HG03342 (cell line): ENCODE data around the gene ANKRD61.
"Not testable (repeated sequence)": the region's sequence is repeated elsewhere in the genome, so short reads cannot be mapped to it uniquely, and the experiment has no call there.

ENCODE experiments used
- ATAC-seq: cut with Tn5 transposase; IDR thresholded peaks from one replicate; pipeline ENCODE4 v1.9.1; 2021; ENCODE audit warnings: mild to moderate bottlenecking, moderate library complexity; ENCODE audit not compliant: unreplicated experiment

ANKRD61 gene

DNA sequence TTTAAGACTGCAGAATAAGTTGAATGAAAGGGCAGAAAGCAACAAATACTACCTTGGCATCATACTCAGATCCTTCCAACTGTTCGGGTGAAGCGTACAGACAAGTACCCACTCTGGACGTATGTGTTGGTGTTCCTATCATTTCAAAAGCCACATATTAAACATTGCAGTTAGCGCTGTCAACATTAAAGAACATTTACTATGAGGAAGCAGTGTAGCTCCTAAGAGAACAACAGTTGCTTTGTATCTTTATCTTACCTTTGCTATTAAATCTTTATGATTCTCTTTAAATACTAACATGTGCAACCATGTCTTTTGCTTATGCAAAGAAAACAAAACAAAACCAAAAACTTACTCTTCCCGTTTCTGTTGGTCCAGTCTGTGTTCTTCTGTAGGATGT is 2.6 kb upstream of the ANKRD61 start:
- no peak for ATAC-seq

DNA sequence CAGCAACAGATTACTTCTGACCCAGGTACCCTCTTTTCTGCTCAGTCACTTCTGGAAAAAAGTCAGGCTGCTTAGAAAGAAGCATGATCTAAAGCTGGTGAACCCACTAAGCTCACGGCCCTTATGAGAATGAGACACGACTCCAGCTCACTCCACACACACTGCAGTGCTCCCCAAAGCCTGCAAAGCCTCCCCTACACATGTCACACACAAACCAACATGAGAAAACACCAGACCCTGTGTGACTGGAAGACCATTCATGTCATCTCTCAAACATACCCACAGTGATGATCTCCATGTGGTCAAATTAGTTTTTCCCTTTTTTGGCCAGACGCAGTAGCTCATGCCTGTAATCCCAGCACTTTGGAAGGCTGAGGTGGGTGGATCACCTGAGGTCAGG is 391 bp downstream of the ANKRD61 start:
- no peak for ATAC-seq

DNA sequence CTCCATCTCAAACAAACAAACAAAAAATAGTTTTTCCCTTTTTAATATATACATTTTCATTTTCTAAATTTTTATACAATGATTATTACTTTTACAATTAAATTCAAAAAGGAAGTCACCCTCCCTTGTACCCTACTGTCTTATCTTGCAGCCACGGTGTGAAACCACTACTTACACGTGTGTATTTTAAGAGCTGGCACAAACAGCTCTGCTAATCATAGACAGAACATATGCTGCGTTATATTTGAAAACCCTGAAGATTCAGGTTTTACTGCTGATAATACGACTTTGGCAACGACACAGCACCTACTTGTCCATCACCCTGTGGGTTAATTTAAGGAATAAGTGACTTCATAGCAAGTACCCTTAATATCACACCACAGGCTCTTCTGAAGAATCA is 991 bp downstream of the ANKRD61 start:
- no peak for ATAC-seq

DNA sequence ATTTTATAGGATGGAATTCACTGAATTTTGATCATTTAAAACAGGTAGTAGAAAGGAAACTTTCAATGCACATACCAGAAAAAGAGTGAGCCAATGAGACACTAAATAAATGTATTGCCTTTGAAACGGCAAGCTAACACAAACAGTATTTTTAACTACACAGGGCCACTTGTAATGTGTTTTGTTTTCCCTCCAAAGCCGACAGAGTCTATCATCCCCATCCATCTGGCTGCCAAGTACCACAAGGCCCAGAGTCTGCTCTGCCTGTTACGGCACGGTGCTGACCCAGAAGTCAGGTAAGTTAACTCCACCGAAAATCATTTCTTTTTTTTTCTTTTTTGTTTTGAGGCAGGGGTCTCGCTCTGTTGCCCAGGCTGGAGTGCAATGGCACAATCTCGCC is 1.5 kb downstream of the ANKRD61 start:
- ATAC-seq, result no peak

DNA sequence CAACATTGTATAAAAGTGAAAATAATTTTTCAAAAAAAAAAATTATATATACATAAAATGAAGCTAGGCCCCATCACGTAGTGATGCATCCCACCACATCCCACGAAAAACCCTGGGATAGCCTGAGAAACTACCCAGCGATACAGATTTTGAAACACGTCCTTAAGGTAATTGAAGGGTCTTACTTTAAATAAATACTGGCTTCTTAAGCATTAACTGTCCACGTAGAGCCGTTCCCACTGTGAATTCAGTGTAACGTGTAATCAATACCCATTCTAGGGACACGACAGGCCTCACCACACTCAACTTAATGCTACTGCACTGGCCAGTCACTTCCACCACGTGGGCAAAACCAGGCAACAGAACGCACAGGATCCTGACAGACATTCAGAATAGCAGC is 4.0 kb downstream of the ANKRD61 start:
- ATAC-seq, result no peak

DNA sequence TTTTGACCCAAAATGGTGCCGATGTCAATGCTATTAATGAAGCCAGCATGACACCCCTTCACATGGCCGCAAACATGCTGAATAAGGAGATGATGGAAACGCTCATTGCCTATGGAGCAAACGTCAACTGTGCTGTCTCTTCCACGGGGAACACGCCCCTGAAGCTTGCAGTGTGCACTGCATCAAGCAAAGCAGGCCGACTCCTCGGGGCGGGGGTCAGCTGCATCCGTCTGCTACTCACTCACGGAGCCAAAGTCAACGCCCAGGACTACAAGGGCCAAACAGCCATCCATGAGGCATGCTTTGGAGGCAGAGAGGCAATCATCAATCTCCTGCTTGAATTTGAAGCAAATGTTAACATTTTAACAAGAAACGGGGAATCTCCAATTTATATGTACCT is 4.5 kb downstream of the ANKRD61 start:
- ATAC-seq, result no peak

DNA sequence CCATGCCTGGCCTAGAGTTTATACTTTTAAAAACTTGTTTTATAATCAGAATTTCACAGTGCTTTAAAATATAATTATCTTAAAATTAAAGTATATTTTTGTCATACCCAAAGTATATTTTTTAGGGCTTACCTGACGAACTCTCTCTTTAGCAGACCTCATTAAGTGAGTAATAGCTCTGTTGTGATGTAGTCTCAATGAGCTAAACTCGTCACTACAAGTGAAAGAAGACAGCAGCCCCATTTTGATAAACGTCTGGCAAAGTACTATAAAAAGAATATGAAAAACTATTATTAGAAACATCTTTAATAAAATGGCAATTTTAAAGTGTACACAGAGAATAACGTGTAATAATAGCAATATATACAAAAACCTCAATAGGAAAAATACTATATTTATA is 18.6 kb downstream of the ANKRD61 start:
- no peak for ATAC-seq

DNA sequence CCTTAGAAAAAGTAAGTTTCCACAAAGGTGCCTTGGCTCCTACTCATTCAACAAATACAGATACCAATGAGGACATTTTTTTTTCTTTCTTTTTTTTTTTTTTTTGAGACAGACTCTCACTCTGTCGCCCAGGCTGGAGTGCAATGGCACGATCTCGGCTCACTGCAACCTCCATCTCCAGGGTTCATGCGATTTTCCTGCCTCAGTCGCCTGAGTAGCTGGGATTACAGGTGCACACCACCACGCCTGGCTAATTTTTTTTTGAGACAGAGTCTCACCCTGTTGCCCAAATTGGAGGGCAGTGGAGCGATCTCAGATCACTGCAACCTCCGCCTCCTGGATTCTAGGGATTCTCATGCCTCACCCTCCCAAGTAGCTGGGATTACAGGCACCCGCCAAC is 20.0 kb downstream of the ANKRD61 start:
- not testable (repeated sequence) for ATAC-seq

DNA sequence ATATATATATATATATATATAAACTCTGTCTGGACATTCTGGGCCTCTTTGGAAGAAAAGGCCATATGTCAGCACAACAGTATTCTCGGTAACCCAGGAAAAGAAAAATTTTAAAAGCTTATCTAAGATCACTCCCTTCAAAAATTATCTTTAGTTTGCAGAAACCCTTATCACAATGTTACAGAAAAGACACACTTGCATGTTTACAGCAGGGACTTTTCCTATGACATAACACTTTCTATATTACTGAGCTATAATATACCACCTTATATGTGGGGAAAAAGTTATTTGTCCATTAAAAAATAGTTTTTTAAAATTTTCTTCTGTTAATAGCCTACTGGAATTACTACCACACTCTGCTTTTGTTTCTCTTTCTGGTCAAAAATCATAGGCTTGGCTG is 25.4 kb downstream of the ANKRD61 start:
- no peak for ATAC-seq

DNA sequence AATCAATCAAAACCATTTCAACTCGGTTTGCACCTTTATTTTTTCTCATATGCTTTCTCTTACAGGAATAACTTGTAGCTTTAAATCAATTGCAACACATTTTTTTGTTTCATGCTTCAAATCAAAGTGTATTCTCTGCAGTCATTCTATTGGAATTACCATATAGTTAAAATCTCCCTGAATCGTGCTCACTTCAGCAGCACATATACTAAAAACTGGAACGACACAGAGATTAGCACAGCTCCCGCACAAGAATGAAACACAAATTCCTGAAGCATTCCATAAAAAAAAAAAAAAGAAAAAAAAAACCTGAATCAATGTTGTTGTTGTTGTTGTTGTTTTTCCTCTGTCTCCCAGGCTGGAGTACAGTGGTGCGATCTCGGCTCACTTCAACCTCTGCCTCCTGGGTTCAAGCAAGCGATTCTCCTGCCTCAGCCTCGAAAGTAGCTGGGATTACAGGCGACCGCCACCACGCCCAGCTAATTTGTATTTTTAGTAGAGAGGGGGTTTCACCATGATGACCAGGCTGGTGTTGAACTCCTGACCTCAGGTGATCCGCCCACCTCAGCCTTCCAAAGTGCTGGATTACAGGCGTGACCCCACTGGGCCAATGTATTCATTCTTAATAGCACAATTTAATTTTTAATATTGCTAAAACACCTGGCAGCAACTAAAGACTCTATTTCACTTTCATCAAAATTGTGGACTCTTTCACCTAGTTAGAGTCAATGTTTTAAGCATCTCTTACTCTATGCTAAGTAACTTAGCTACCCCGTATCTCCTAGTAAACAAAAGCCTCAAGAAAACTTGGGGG is 26.3 kb downstream of the ANKRD61 start:
- no peak for ATAC-seq

DNA sequence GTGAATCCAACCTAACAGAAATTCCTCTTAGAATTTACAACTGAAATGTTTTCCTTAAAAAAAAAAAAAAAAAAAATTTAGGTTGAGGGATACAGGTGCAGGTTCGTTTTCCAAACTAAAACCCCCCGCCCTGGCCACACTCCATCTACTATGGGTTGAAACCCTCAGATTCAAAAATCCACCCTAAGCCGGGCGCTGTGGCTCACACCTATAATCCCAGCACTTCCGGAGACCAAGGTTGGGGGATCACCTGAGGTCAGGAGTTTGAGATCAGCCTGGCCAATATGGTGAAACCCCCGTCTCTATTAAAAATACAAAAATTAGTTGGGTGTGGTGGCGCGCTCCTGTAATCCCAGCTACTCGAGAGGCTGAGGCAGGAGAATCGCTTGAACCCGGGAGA is 28.8 kb downstream of the ANKRD61 start:
- not testable (repeated sequence) for ATAC-seq

DNA sequence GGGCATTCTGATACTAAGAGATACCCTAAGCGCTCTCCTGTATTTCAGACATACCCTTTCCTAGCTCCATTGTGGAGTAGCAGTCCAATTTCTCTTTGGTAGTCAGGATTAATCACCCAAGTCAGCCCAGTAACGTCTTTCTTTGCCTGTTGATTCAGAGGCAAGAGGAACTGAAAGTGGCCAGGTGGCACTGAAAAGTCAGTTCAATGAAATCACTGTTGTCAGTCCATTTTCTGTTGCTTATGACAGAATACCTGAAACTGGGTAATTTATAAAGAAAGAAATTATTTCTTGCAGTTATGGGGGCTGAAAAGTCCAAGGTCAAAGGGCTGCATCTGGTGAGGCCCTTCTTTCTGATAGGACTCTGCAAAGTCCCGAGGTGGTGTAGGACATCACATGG is 40.2 kb downstream of the ANKRD61 start:
- peak; percentile 79 for ATAC-seq

DNA sequence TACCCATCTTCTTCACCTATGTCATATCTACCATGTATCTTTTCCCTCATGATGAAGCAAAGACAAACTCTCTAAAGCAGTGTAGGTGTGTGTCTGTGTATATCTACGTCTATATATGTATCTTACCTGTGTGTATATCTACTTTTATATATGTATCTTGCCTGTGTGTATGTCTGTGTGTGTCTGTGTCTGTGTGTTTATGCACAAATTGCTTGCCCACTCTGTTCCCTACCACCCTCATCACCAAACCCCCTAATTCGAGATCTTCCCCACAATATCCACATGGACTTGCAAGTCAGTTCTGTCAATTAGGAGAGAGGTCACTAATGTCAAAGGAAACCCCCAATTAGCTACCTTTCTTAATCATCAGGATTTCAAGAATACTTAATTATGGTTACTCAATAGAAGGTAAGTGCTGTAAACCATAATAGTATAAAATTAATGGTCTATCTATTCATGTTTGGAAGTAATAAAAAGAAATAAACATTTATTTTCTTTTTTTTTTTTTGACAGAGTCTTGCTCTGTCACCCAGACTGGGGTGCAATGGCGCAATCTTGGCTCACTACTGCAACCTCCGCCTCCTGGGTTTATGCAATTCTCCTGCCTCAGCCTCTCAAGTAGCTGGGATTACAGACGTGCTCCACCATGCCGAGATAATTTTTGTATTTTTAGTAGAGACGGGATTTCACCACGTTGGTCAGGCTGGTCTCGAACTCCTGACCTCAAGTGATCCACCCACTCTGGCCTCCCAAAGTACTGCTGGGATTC is 43.6 kb downstream of the ANKRD61 start:
- ATAC-seq, result no peak

DNA sequence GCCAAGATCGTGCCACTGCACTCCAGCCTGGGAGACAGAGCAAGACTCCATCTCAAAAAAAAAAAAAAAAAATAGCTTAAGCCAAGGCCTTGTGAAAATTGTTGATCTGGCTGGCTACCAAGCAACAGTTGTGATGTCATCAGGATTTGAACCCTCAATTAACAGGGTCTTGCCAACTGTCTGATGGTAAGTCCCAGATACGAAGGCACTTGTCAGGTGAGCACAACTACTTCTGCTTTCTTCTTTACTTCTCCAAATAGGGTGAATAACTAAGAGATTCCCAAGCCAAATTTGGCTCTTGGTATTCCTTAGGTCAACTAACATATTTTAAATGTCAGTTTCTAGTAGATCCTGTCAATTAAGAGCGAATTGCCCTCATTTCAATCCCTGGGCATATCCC is 47.4 kb downstream of the ANKRD61 start:
- ATAC-seq, result no peak

DNA sequence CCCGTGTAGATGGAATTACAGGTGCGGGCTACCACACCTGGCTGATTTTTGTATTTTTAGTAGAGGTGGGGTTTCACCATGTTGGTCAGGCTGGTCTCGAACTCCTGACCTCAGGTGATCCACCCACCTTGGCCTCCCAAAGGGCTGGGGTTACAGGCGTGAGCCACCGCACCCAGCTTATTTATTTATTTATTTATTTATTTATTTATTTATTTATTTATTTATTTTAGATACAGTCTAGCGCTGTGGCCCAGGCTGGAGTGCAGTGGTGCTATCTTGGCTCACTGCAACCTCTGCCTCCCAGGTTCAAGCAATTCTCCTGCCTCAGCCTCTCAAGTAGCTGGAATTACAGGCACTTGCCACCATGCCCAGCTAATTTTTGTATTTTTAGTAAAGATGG is 51.9 kb downstream of the ANKRD61 start:
- ATAC-seq, result not testable (repeated sequence)
